ENCODE data around the gene SMG6.

- TF ChIP-seq CTCF (IDR thresholded peaks at IDR 0.05) (no peak), IRF2 (CRISPR knock-in tag; IDR thresholded peaks at IDR 0.05; ENCODE audit: borderline replicate concordance, low read depth) (no peak), ATF2 (CRISPR knock-in tag; IDR thresholded peaks at IDR 0.05; ENCODE audit: borderline replicate concordance, low read depth) (no peak), ZBTB43 (CRISPR knock-in tag; IDR thresholded peaks at IDR 0.05) (no peak), HMGXB4 (CRISPR knock-in tag; IDR thresholded peaks at IDR 0.05) (no peak)
Measured at GRCh38 chr17:2223617-2223927, 80.0 kb downstream of the SMG6 start.

Data from WTC11 (cell line).